Tibial artery (tissue), 4 donors: ENCODE measurements around the gene GINS1.

Source experiments
- DNase-seq, 2 donors: peaks; one replicate each; pipeline ENCODE4 v3.0.0-alpha.2; 2019
- H3K27ac ChIP-seq, 2 donors: fragments of 200-600 bp; sonication (generic) in 1 of 2; 1 replicate in 1 of 2; 2 replicates in 1 of 2; pipeline ENCODE4 v1.5.1; 2018 to 2019; ENCODE audit warnings: mild to moderate bottlenecking in 1 of 2
- H3K27me3 ChIP-seq, 2 donors: fragments of 200-600 bp; sonication (generic) in 1 of 2; one replicate each; pipeline versions ENCODE4 v1.5.1 to v1.6.0; 2016 to 2019
- H3K36me3 ChIP-seq, 3 donors: fragments of 200-600 bp; sonication (generic) in 2 of 3; one replicate each; pipeline ENCODE4 v1.5.1; 2016 to 2019; ENCODE audit warnings: mild to moderate bottlenecking in 2 of 3
- H3K4me1 ChIP-seq, 4 donors: fragments of 200-600 bp; sonication (generic) in 2 of 4; 1 replicate in 3 of 4; 2 replicates in 1 of 4; pipeline ENCODE4 v1.5.1; 2016 to 2019
- H3K4me3 ChIP-seq, 2 donors: fragments of 200-600 bp; sonication (generic) in 1 of 2; 1 replicate in 1 of 2; 2 replicates in 1 of 2; pipeline ENCODE4 v1.5.1; 2018 to 2019; ENCODE audit warnings: mild to moderate bottlenecking in 2 of 2
- H3K9me3 ChIP-seq, 3 donors: fragments of 200-600 bp; sonication (generic) in 1 of 3; one replicate each; pipeline ENCODE4 v1.5.1; 2016 to 2019
- CTCF ChIP-seq, 2 experiments: fragments of 200-600 bp in 1 of 2; fragments of 450-650 bp in 1 of 2; IDR thresholded peaks; one replicate each; pipeline ENCODE4 v1.5.1; 2017 to 2019; ENCODE audit warnings: antibody characterized with exemption in 2 of 2, mild to moderate bottlenecking in 1 of 2, moderate library complexity in 1 of 2
- intact Hi-C: fragments of 100-400 bp; cut with DNase I; formaldehyde crosslinking; loops from one replicate; pipeline ENCODE4 v1.15.0; 2023; ENCODE audit warnings: low total_unique reads

GINS1 gene

DNA sequence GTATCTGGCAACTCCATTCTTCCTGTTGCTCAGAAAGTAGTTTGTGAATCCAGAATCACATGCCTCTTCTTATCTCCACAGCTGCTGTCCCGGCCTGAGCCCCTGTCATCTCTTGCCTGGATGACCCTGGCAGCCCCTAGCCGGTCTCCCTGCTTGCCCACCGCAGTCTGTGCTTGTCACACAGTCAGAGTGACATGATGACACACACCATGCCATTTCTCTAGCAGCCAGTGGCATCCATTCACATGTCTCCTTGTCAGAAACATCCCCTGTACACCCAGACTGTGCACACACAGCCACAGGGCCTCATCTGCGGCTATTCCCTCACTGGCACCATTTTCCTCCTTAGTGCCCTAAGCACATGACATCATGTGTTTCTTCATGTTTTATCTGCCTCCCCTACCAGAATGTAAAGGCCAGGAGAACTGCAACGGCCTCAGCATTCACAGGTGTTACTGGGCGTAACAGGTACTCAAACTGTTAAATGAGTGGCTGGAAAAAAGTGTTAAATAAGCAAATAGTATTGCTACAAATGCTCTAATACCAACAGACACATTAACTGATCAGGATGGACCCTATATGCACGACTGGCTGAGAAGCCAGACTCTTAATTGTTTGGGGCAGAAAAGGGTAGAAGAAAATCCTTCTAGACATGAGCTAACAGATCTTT, 26.4 kb upstream of the GINS1 start:
- no peak for TF ChIP-seq CTCF (IDR thresholded peaks at IDR 0.05)
- H3K4me1 ChIP-seq = peaks cover 0 to 10% (median 0%) of the 10 kb centered on the region in 4 donors
- H3K27me3 ChIP-seq = no peaks in the 10 kb centered on the region
- H3K36me3 ChIP-seq = no peaks in the 10 kb centered on the region
- intact Hi-C loops = no loop called here
- H3K4me3 ChIP-seq = no peak overlapping the region
- no peaks in the 10 kb centered on the region for H3K9me3 ChIP-seq
- no peak for DNase-seq
- H3K27ac ChIP-seq = no peak overlapping the region

- Histone ChIP-seq H3K9me3 (no peaks in the 10 kb centered on the region), H3K4me1 (peaks cover 0 to 5% (median 0%) of the 10 kb centered on the region in 4 donors), H3K36me3 (no peaks in the 10 kb centered on the region), H3K27me3 (no peaks in the 10 kb centered on the region), H3K4me3 (no peak overlapping the region), H3K27ac (no peak overlapping the region)
- TF ChIP-seq CTCF (IDR thresholded peaks at IDR 0.05) = no peak
- intact Hi-C loops = no loop called here
- no peak for DNase-seq
Measured at GRCh38 chr20:25382704-25383370, 24.6 kb upstream of the GINS1 start.

- no peak for TF ChIP-seq CTCF (IDR thresholded peaks at IDR 0.05)
Measured at GRCh38 chr20:25389401-25389857, 18.0 kb upstream of the GINS1 start.

DNA sequence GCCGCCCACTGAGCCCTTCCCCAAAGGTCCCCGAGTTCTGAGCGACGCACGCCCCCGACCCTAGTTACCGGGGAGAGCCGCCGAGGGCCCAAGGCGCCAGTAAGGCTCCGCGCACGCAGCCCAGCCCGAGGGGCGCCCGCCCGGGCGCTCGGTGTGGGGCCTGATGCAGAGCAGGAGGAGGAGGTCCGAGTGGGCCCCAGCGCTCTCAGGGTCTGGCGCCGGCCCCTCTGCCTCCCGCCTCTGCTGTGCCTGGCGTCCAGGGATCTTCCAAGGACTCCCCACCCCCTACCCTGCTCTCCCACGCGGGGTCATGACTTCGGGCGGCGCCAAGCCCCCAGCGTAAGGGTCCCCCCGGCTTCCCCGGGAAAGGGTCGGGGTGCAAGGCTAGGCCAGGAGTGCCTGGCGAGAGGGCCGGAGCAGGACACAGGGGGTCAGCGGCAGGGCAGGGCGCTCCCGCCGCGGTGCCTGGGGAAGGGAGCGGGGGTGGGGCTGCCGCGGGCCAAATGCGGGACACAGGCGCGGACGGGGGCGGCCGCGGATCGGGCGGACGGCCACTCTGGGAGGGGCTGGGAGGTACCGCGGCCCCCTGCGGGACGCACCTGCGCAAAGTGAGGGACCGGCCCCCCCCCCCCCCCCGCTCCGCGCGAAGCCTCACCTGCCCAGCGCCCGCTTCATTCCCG, 17.5 kb upstream of the GINS1 start:
- DNase-seq = peak in 1 of 2 donors; percentile 72
- intact Hi-C loops = loop anchor here (5.0 to 10.0 kb wide), 4 partner anchors 88 to 393 kb away; partner anchors contain the start of gene ENTPD6
- Histone ChIP-seq H3K27me3 (no peaks in the 10 kb centered on the region), H3K27ac (peak overlapping the region; percentile 78 to 80), H3K9me3 (no peaks in the 10 kb centered on the region), H3K4me1 (peaks cover 0 to 12% (median 8%) of the 10 kb centered on the region in 4 donors), H3K36me3 (no peaks in the 10 kb centered on the region), H3K4me3 (peak overlapping the region; percentile 64 to 85)
- no peak for TF ChIP-seq CTCF (IDR thresholded peaks at IDR 0.05)

More at GRCh38 chr20:25389401-25389857, 18.0 kb upstream of the GINS1 start:
- Histone ChIP-seq H3K27me3 (no peaks in the 10 kb centered on the region), H3K36me3 (no peaks in the 10 kb centered on the region), H3K27ac (peak overlapping the region; percentile 78 to 80), H3K4me1 (peaks cover 0 to 15% (median 8%) of the 10 kb centered on the region in 4 donors), H3K9me3 (no peaks in the 10 kb centered on the region), H3K4me3 (peak overlapping the region; percentile 64 to 85)
- intact Hi-C loops = no loop called here
- no peak for DNase-seq

DNA sequence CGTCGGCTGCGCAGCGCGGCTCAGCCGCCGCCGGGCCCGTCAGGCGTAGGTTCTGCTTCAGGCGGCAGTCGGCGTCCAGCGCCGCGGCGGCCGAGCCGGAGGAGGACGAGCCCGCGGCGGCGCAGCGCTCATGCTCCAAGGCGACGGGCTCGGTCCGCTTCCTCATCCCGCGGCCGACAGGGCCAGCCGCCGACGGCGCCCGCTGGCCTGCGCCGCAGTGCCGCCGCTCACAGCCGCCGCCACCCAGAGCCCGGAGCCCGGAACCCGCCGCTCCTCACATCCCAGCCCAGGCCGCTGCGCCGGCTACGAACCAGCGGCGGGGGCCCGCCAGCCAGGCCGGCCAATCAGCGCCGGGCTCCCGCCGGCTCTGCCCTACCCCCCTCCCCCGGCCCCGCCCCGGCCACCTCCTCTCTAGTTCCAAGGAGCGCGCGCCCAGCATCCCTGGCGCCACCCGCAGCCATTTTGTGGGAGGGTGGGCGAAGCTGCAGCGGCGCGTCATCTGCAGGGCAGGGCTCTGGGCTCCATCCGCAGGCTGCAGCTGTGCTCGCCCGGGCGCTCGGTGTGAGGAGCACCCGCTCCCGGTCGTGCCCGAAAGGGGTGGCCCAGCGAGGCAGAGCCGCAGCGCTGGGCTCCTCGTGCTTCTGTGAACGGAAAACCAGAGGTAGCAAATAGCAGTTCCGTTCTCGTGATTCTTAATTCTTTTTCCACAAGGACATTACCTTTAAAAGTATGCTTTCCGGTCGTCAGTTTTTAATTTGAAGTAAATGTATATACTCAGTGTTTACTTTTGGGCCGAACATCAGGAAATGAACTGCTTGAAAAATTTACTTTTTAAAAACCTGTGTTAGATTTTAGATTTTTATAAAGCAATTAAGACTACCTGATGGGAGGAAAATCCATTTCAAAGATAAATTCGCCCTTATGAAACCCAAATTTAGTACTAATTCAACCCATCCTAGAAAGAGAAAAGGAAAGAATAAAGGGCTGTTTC, 16.6 kb upstream of the GINS1 start, which contains the start of gene ABHD12:
Gene ABHD12 (minus strand): TSS at position 298 of the 991 bp plus-strand sequence. CDS start 132 bp downstream, at position 166.
- DNase-seq = peak; percentile 96 to 98
- intact Hi-C loops = loop anchor here (5.0 to 10.0 kb wide), 4 partner anchors 89 to 394 kb away; partner anchors contain the start of gene ENTPD6
- H3K27me3 ChIP-seq = no peaks in the 10 kb centered on the region
- H3K4me3 ChIP-seq = peak within 1 kb of the TSS; percentile 64 to 85
- no peaks in the 10 kb centered on the region for H3K9me3 ChIP-seq
- TF ChIP-seq CTCF (IDR thresholded peaks at IDR 0.05) = no peak
- H3K4me1 ChIP-seq = peaks cover 0 to 12% (median 8%) of the 10 kb centered on the region in 4 donors
- no peaks in the 10 kb centered on the region for H3K36me3 ChIP-seq
- peak within 1 kb of the TSS; percentile 78 to 80 for H3K27ac ChIP-seq
